HCT116 (cell line): ENCODE measurements around the gene GNA15. TPM values are rescaled to one million over a fixed set of nuclear protein-coding genes. Genes with fewer than 3 reads are reported as not detected.

Experiments used
- ATAC-seq: fragments of 200-7000 bp; cut with Tn5 transposase; 2 replicates; pipeline ENCODE4 v1.9.1; 2020; ENCODE audit warnings: mild to moderate bottlenecking, moderate library complexity
- BruUV-seq: library from RNA; stranded (reverse); fragments of 400-500 nt; replicated peaks from 2 replicates; lab custom pipeline; 2021; lab: Mats Ljungman, UMichigan
- CTCF ChIA-PET: fragments of 300-600 bp; sonication (Branson Sonifier 250); formaldehyde crosslinking; loops from one replicate; lab custom pipeline; 2021; ENCODE audit warnings: antibody characterized with exemption; lab: Charles Lee
- POLR2A ChIA-PET: fragments of 300-600, 350-600 bp; sonication (Branson Sonifier 250); formaldehyde crosslinking; loops from one replicate; lab custom pipeline; 2021; ENCODE audit warnings: antibody characterized with exemption; lab: Charles Lee
- RAD21 ChIA-PET, 2 experiments: fragments of 300-600 bp; sonication (Branson Sonifier 250); formaldehyde crosslinking; loops; one replicate each; lab custom pipeline; 2023; ENCODE audit warnings: low total read pairs in 2 of 2; ENCODE audit not compliant: uncharacterized antibody in 2 of 2, unreplicated experiment in 2 of 2, low non-redundant PET in 1 of 2; lab: Charles Lee
- DNase-seq: peaks from one replicate; pipeline ENCODE4 v3.0.0-alpha.2; 2010; ENCODE audit warnings: low read depth, low spot score
- H2AFZ ChIP-seq: fragments of 200-600 bp; shearing (Covaris generic), sonication (generic); 2 replicates; pipeline ENCODE4 v1.6.1; 2017; ENCODE audit warnings: low read depth, mixed run types, mixed read lengths, antibody characterized with exemption, low read length; ENCODE audit not compliant: poor library complexity, severe bottlenecking
- H3K27ac ChIP-seq: 2 replicates; pipeline ENCODE4 v1.5.1; 2012; ENCODE audit warnings: low read depth, low read length
- H3K27me3 ChIP-seq: fragments of 200-600 bp; sonication (generic); 2 replicates; pipeline ENCODE4 v1.6.1; 2016; ENCODE audit warnings: mixed run types, low read length, mixed read lengths; ENCODE audit not compliant: insufficient read depth
- H3K36me3 ChIP-seq, 2 experiments: fragments of 200-500 bp in 1 of 2; fragments of 200-600 bp in 1 of 2; sonication (Bioruptor generic) in 1 of 2; sonication (generic) in 1 of 2; 2 replicates each; pipeline versions ENCODE4 v1.5.1 to v1.6.1; 2014 to 2016; ENCODE audit warnings: low read length in 2 of 2, inconsistent platforms in 1 of 2, mixed read lengths in 1 of 2, mixed run types in 1 of 2; ENCODE audit not compliant: insufficient read depth in 2 of 2, control insufficient read depth in 1 of 2
- H3K4me1 ChIP-seq, 2 experiments: fragments of 200-600 bp in 1 of 2; sonication (generic) in 1 of 2; 2 replicates each; pipeline versions ENCODE4 v1.5.1 to v1.6.1; 2012 to 2017; ENCODE audit warnings: low read length in 2 of 2, inconsistent platforms in 1 of 2, mild to moderate bottlenecking in 1 of 2, mixed read lengths in 1 of 2, mixed run types in 1 of 2, moderate library complexity in 1 of 2; ENCODE audit not compliant: insufficient read depth in 2 of 2, control insufficient read depth in 1 of 2
- H3K4me2 ChIP-seq: fragments of 200-600 bp; sonication (generic); 2 replicates; pipeline ENCODE4 v1.6.1; 2017; ENCODE audit warnings: mixed run types, low read length, mixed read lengths
- H3K4me3 ChIP-seq, 2 experiments: fragments of 200-600 bp in 1 of 2; sonication (generic) in 1 of 2; replicated peaks in 1 of 2; 2 replicates each; pipeline ENCODE4 v1.5.1; 2011 to 2016; ENCODE audit warnings: low read length in 2 of 2, control low read depth in 1 of 2, low read depth in 1 of 2, mild to moderate bottlenecking in 1 of 2, mixed read lengths in 1 of 2, mixed run types in 1 of 2
- H3K79me2 ChIP-seq: fragments of 200-600 bp; sonication (generic); 2 replicates; pipeline ENCODE4 v1.6.1; 2017; ENCODE audit warnings: mild to moderate bottlenecking, mixed run types, low read length, moderate library complexity, mixed read lengths; ENCODE audit not compliant: insufficient read depth
- H3K9ac ChIP-seq: fragments of 200-600 bp; sonication (generic); 2 replicates; pipeline ENCODE4 v1.6.1; 2016; ENCODE audit warnings: low read length, mixed read lengths
- H3K9me2 ChIP-seq: fragments of 200-600 bp; sonication (generic), shearing (Covaris generic); 2 replicates; pipeline ENCODE4 v1.6.1; 2017; ENCODE audit warnings: mixed run types, mild to moderate bottlenecking, moderate library complexity; ENCODE audit not compliant: insufficient read depth
- H3K9me3 ChIP-seq, 2 experiments: fragments of 200-500 bp in 1 of 2; fragments of 200-600 bp in 1 of 2; sonication (Bioruptor generic) in 1 of 2; sonication (generic) in 1 of 2; 2 replicates each; pipeline ENCODE4 v1.6.1; 2014 to 2017; ENCODE audit warnings: low read length in 2 of 2, mixed read lengths in 2 of 2, inconsistent platforms in 1 of 2, low read depth in 1 of 2, mild to moderate bottlenecking in 1 of 2, mixed run types in 1 of 2, moderate library complexity in 1 of 2; ENCODE audit not compliant: control insufficient read depth in 1 of 2, insufficient read depth in 1 of 2
- H4K20me1 ChIP-seq: fragments of 200-600 bp; sonication (generic), shearing (Covaris generic); 2 replicates; pipeline ENCODE4 v1.6.1; 2017; ENCODE audit warnings: mixed run types, mild to moderate bottlenecking, moderate library complexity; ENCODE audit not compliant: insufficient read depth
- ATF3 ChIP-seq: IDR thresholded peaks from 2 replicates; pipeline ENCODE4 v1.6.1; 2012
- CBX3 ChIP-seq: IDR thresholded peaks from 2 replicates; pipeline ENCODE4 v1.6.1; 2012; ENCODE audit warnings: low read depth
- CEBPB ChIP-seq: IDR thresholded peaks from 2 replicates; pipeline ENCODE4 v1.6.1; 2012; ENCODE audit warnings: low read depth
- EGR1 ChIP-seq: IDR thresholded peaks from 2 replicates; pipeline ENCODE4 v1.6.1; 2012; ENCODE audit warnings: low read depth
- EZH2phosphoT487 ChIP-seq: fragments of 200-600 bp; IDR thresholded peaks from 2 replicates; pipeline ENCODE4 v1.6.1; 2018; ENCODE audit warnings: antibody characterized with exemption, borderline replicate concordance
- POLR2A ChIP-seq: IDR thresholded peaks from 2 replicates; pipeline ENCODE4 v1.7.0; 2011; ENCODE audit warnings: borderline replicate concordance; ENCODE audit not compliant: insufficient read depth, insufficient read length; ENCODE audit errors: extremely low read depth
- POLR2AphosphoS5 ChIP-seq: IDR thresholded peaks from 2 replicates; pipeline ENCODE4 v1.6.1; 2011; ENCODE audit warnings: mild to moderate bottlenecking, low read depth, low read length, moderate library complexity
- REST ChIP-seq: IDR thresholded peaks from 2 replicates; pipeline ENCODE4 v1.6.1; 2012; ENCODE audit warnings: low read depth
- SIN3A ChIP-seq: IDR thresholded peaks from 2 replicates; pipeline ENCODE4 v1.6.1; 2012; ENCODE audit warnings: low read depth
- SRF ChIP-seq: IDR thresholded peaks from 2 replicates; pipeline ENCODE4 v1.6.1; 2012; ENCODE audit warnings: low read depth
- TCF7L2 ChIP-seq: IDR thresholded peaks from 2 replicates; pipeline ENCODE4 v1.7.0; 2011; ENCODE audit warnings: borderline replicate concordance, inconsistent platforms; ENCODE audit not compliant: insufficient read depth, insufficient read length; ENCODE audit errors: extremely low read depth
- YY1 ChIP-seq: IDR thresholded peaks from 2 replicates; pipeline ENCODE4 v1.6.1; 2011; ENCODE audit warnings: low read length, low read depth, moderate library complexity, mild to moderate bottlenecking; ENCODE audit not compliant: insufficient replicate concordance; ENCODE audit errors: extremely low read depth
- ZFX ChIP-seq: fragments of 450-650 bp; IDR thresholded peaks from 2 replicates; pipeline ENCODE4 v1.6.1; 2017
- intact Hi-C: fragments of 100-400 bp; cut with micrococcal nuclease; formaldehyde crosslinking; loops from 2 replicates; pipeline ENCODE4 v1.10.0; 2022
- total RNA-seq: library from RNA; stranded (reverse); gene quantifications from one replicate; pipeline ENCODE4 v1.2.1, GENCODE V29; 2021; ENCODE audit not compliant: unreplicated experiment

Gene GNA15
- total RNA-seq, 1 experiment from 2014 or later: 1.5 TPM

GRCh38 chr19:3100747-3101730 is 34.8 kb upstream of the GNA15 start:
- H3K9ac ChIP-seq: no peak overlapping the region
- no peak for DNase-seq
- no peaks in the 10 kb centered on the region for H3K36me3 ChIP-seq
- intact Hi-C loops: no loop called here
- no peak overlapping the region for H3K4me2 ChIP-seq
- H3K9me2 ChIP-seq: no peaks in the 10 kb centered on the region
- no peak for ATAC-seq
- TF ChIP-seq ATF3: no peak
- no peak for TF ChIP-seq SIN3A
- no peak for TF ChIP-seq YY1
- ChIA-PET RAD21 (no interaction called here), POLR2A (no interaction called here), CTCF (interaction anchor here (2.5 kb wide), 1 partner anchor 8 kb away, joined by 8 read pairs; no protein-coding TSS in a partner anchor)
- H4K20me1 ChIP-seq: no peaks in the 10 kb centered on the region
- no peaks in the 10 kb centered on the region for H3K9me3 ChIP-seq
- H3K79me2 ChIP-seq: peaks cover 92% of the 10 kb centered on the region
- H3K4me3 ChIP-seq: no peak overlapping the region
- H3K27me3 ChIP-seq: no peaks in the 10 kb centered on the region
- BruUV-seq: no TSS peak
- no peak overlapping the region for H3K27ac ChIP-seq
- H3K4me1 ChIP-seq: peaks cover 7 to 18% of the 10 kb centered on the region in 2 experiments
- no peak overlapping the region for H2AFZ ChIP-seq

- Histone ChIP-seq H3K36me3 (no peaks in the 10 kb centered on the region), H3K79me2 (peaks cover 90% of the 10 kb centered on the region), H3K9ac (no peak overlapping the region), H4K20me1 (no peaks in the 10 kb centered on the region), H3K4me3 (no peak overlapping the region), H3K27me3 (no peaks in the 10 kb centered on the region), H2AFZ (no peak overlapping the region), H3K9me3 (no peaks in the 10 kb centered on the region), H3K4me2 (no peak overlapping the region), H3K27ac (no peak overlapping the region), H3K9me2 (no peaks in the 10 kb centered on the region), H3K4me1 (peaks cover 7 to 13% of the 10 kb centered on the region in 2 experiments)
- DNase-seq (no peak), ATAC-seq (no peak)
- BruUV-seq: no TSS peak
- POLR2A ChIA-PET: no interaction called here
- RAD21 ChIA-PET: no interaction called here
- CTCF ChIA-PET: interaction anchor here (2.3 to 2.5 kb wide), 2 partner anchors 27 to 152 kb away, joined by 31 to 32 read pairs; no protein-coding TSS in a partner anchor
- intact Hi-C loops: no loop called here
- no peak for TF ChIP-seq EZH2phosphoT487
- TF ChIP-seq ATF3: no peak
- TF ChIP-seq ZFX: no peak
- no peak for TF ChIP-seq EGR1
- no peak for TF ChIP-seq SIN3A
- no peak for TF ChIP-seq POLR2AphosphoS5
- no peak for TF ChIP-seq CBX3
- no peak for TF ChIP-seq POLR2A
- no peak for TF ChIP-seq CEBPB
- no peak for TF ChIP-seq TCF7L2
- no peak for TF ChIP-seq REST
- TF ChIP-seq SRF: no peak
These were observed 33.3 kb upstream of the GNA15 start for GRCh38 chr19:3102239-3103140.
